ENCODE data around the gene S100A11. TPM values are rescaled to one million over a fixed set of nuclear protein-coding genes. Genes with fewer than 3 reads are reported as not detected.

The S100A11 gene
- total RNA-seq, 4 donors from 2014 or later: 431 to 722 (median 606) TPM

- DNase-seq (ENCODE audit: low spot score in 2 of 2): no peak
- Histone ChIP-seq H3K4me1 (peaks cover 40% of the 10 kb centered on the region), H3K36me3 (no peaks in the 10 kb centered on the region), H3K9me3 (no peaks in the 10 kb centered on the region), H3K4me3 (no peak overlapping the region), H3K27ac (no peak overlapping the region), H3K27me3 (peaks cover 9% of the 10 kb centered on the region)
- 78% methylated on average over 13 of the region's 13 CpGs for WGBS
- TF ChIP-seq EP300 (IDR thresholded peaks at IDR 0.05): no peak
- TF ChIP-seq POLR2A (IDR thresholded peaks at IDR 0.05): no peak
Observed at GRCh38 chr1:152053375-152053774, 16.6 kb upstream of the S100A11 start.

DNA sequence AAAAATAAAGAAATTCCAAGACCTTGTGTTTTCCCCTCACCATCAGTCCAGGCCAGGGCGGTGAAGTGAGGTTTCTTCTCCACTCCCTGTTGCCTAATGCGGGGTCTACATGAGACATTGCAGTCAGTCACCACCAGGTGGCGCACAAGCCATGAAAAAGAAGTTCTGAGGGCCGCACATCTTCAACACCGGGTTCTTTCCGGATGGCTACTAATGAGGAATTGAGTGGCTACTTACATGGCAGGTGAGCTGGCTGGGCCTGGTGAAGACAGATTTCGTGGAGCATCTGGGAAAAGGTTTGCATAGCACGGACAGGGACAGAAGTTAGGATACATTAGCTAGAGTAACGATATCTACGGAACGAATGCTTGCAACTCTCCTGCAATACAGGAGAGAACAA, 15.8 kb upstream of the S100A11 start:
- WGBS: 29% methylated on average over 11 of the region's 11 CpGs
- H3K27me3 ChIP-seq: peaks cover 9% of the 10 kb centered on the region
- H3K27ac ChIP-seq: no peak overlapping the region
- no peak overlapping the region for H3K4me3 ChIP-seq
- DNase-seq (ENCODE audit: low spot score in 2 of 2): peak; percentile 94
- TF ChIP-seq POLR2AphosphoS5 (IDR thresholded peaks at IDR 0.05) (no peak), EP300 (IDR thresholded peaks at IDR 0.05) (no peak), POLR2A (IDR thresholded peaks at IDR 0.05) (no peak)
- TF ChIP-seq, protein P1, sequence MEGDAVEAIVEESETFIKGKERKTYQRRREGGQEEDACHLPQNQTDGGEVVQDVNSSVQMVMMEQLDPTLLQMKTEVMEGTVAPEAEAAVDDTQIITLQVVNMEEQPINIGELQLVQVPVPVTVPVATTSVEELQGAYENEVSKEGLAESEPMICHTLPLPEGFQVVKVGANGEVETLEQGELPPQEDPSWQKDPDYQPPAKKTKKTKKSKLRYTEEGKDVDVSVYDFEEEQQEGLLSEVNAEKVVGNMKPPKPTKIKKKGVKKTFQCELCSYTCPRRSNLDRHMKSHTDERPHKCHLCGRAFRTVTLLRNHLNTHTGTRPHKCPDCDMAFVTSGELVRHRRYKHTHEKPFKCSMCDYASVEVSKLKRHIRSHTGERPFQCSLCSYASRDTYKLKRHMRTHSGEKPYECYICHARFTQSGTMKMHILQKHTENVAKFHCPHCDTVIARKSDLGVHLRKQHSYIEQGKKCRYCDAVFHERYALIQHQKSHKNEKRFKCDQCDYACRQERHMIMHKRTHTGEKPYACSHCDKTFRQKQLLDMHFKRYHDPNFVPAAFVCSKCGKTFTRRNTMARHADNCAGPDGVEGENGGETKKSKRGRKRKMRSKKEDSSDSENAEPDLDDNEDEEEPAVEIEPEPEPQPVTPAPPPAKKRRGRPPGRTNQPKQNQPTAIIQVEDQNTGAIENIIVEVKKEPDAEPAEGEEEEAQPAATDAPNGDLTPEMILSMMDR (IDR thresholded peaks at IDR 0.05): peak; percentile 84 to 90
- no peaks in the 10 kb centered on the region for H3K9me3 ChIP-seq
- peaks cover 48% of the 10 kb centered on the region for H3K4me1 ChIP-seq
- no peaks in the 10 kb centered on the region for H3K36me3 ChIP-seq

- DNase-seq (ENCODE audit: low spot score in 2 of 2): no peak
- TF ChIP-seq EP300 (IDR thresholded peaks at IDR 0.05) (no peak), POLR2A (IDR thresholded peaks at IDR 0.05) (no peak), POLR2AphosphoS5 (IDR thresholded peaks at IDR 0.05) (no peak)
- TF ChIP-seq, protein P1 (IDR thresholded peaks at IDR 0.05): no peak
- Histone ChIP-seq H3K27ac (peak overlapping the region; percentile 96), H3K9me3 (no peaks in the 10 kb centered on the region), H3K36me3 (no peaks in the 10 kb centered on the region), H3K27me3 (peaks cover 9% of the 10 kb centered on the region), H3K4me1 (peaks cover 62% of the 10 kb centered on the region), H3K4me3 (no peak overlapping the region)
- WGBS: 26% methylated on average over 6 of the region's 6 CpGs
Observed at GRCh38 chr1:152050886-152051675, 14.3 kb upstream of the S100A11 start.

DNA sequence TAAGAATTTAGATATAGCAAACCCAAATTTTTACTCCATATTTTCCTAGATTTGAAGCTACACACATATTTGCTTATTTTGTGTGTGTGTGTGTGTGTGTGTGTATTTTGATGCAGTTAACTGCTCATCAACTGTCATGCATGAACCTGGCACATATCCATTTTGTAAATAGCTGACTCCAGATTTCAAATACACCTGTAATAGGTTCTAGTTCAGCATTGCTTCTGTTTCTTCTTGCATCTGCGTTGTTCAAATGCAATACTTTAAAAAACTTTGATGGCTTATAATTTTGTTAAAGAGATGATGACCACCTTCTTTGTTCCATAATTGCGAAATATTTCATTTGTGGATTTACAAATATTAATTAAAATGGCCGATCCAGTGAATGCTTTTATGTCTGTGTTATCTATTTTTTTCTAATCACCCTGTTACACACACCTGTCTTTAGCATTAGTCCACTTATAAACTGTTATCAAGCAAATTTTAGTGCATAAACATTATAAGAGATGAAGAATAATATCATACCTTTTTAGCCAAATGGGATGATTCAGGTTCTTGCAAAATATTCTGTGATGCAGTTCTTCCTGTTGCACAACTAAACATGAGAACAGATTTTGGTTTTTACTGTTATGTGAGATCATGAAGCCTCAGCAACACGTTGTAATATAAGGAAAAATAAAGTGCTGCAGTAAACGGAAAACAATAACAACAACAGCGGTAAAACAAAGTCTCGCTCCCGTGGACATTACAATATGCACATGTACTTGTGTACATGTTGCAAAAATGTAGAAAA, 12.7 kb upstream of the S100A11 start:
- H3K9me3 ChIP-seq: no peaks in the 10 kb centered on the region
- H3K27me3 ChIP-seq: peaks cover 7% of the 10 kb centered on the region
- H3K4me3 ChIP-seq: no peak overlapping the region
- 63% methylated on average over 8 of the region's 8 CpGs for WGBS
- H3K36me3 ChIP-seq: no peaks in the 10 kb centered on the region
- H3K27ac ChIP-seq: peak overlapping the region; percentile 96
- TF ChIP-seq EP300 (IDR thresholded peaks at IDR 0.05) (no peak), POLR2AphosphoS5 (IDR thresholded peaks at IDR 0.05) (peak in 1 of 3 donors; percentile 47)
- TF ChIP-seq, protein P1 (IDR thresholded peaks at IDR 0.05): no peak
- peaks cover 62% of the 10 kb centered on the region for H3K4me1 ChIP-seq
- no peak for DNase-seq (ENCODE audit: low spot score in 2 of 2)

DNA sequence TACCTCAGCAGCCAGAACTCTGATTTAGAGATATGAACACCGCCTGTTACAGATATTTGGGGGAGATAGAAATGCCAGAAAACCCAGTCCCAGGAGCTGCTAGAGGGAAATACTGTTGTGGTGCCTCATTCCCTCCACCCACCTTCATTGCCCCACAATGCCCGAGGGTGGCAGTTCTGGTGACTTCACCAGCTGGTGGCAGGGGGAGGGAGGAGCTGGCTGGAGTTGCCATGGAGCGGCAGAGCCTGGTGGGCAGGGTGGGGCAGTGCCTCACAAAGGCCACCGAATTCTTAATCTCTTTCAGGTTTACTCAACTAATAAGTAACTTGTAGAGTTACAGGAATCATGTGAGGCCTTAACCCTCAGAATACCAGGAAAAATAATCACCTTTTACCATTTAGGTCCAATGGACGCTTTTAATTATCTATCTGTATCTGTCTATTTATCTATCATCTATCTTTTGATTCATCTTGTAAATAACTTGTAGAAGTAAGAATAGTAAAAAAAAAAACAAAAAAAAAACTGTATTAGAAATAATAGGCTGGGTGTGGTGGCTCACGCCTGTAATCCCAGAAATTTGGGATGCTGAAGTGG, 11.7 kb upstream of the S100A11 start:
- Histone ChIP-seq H3K4me1 (peaks cover 62% of the 10 kb centered on the region), H3K27me3 (peaks cover 7% of the 10 kb centered on the region), H3K4me3 (peak overlapping the region; percentile 29), H3K9me3 (no peaks in the 10 kb centered on the region), H3K36me3 (no peaks in the 10 kb centered on the region), H3K27ac (peak overlapping the region; percentile 96)
- peak; percentile 89 to 91 for DNase-seq (ENCODE audit: low spot score in 2 of 2)
- 27% methylated on average over 6 of the region's 6 CpGs for WGBS
- no peak for TF ChIP-seq POLR2A (IDR thresholded peaks at IDR 0.05)
- peak in 1 of 3 donors; percentile 53 for TF ChIP-seq POLR2AphosphoS5 (IDR thresholded peaks at IDR 0.05)
- TF ChIP-seq, protein P1 (IDR thresholded peaks at IDR 0.05): no peak
- no peak for TF ChIP-seq EP300 (IDR thresholded peaks at IDR 0.05)

Measured in suprapubic skin (tissue), 4 donors.